NCI-H524 (cell line): ENCODE results near the gene LRMDA.
A peak's percentile ranks its signal among the peaks of the same experiment; 100 is the strongest.
"Not testable (repeated sequence)": the region's sequence is repeated elsewhere in the genome, so short reads cannot be mapped to it uniquely, and the experiment has no call there.

Experiments
- DNase-seq, 2 experiments: peaks; one replicate each; lab custom pipeline; 2025; lab: John Stamatoyannopoulos, UW

The LRMDA gene

GRCh38 chr10:76126607-76127527, 695.4 kb downstream of the LRMDA start:
- no peak for DNase-seq

DNA sequence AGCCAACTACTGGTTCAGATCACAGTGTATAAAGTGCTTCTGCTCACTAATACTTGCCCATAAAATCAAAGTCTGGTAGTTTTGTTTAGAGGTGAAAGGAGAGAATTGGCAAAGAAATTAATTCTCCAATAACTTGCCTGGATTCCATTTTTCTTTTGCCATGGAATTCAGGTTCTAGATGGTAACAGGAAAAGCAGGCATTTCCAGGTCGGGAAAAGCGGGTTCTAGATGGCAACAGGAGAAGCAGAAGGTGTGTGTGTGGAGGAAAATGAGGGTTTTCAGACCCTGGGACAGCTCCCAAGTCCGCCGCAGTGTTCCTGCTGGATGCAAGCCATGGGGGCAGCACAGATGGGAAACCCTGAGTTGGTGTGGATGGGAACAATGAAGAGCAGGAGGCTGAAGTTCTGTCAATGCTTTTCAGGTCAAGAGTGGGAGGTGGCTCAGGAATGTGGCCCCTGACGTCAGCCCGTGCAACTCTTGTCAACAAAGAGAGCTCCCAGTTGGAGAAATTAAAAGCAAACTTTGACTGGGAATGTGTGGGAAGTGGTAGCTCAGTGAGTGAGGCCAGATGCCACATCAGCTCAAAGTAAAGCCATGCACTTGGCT, 696.7 kb downstream of the LRMDA start:
- no peak for DNase-seq

GRCh38 chr10:76129213-76129612, 697.8 kb downstream of the LRMDA start:
- no peak for DNase-seq

- no peak for DNase-seq
Observed at GRCh38 chr10:76130892-76131291, 699.5 kb downstream of the LRMDA start.

DNA sequence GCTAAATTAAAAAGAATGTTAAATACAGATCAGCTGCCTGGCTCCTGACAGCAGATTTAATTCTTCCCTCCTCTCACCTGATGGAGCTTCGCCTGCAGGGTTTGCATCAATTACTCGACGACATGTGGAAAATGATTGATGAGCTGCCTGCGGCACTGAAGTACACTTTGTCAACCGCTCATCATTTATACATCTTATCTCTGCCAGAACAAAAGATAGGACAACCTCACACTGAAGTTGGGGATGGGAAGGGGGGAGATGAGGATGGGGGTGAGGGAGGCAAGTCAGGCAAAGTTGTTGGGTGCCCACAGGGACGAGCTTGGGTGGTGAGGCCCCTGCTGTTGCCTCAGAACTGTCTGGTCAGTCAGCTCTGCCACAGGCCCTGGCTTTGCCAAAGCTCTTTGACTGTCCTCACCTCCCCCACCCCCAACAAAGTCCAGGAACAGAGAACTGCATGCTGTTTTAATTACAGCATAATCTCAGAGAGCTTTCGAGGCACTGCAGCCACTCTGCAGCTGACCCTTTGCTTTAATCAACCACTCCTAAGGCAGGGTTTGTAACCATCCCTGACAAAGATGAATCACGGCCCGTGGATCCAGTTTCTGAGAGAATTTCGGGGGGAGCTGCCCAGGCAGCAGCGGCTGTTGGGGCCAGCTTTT, 702.3 kb downstream of the LRMDA start:
- no peak for DNase-seq

DNA sequence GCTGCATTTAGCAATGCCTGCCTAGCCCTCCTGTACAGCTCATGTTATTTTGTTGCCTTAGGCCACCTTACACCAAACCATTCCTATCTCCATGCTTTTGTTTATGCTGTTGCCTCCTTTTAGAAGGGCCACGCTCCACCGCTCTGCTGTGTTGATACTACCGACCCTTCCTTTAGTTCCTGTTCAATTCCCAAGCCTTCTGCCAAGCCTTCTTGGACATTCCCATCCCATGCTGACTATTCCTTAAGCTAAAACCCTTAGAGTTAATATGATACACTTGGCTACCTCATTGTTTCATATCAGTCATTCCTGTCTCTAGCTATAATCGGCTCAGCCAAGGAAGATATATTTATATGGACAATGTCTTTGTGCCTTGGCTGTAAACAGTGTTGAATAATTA, 705.5 kb downstream of the LRMDA start:
- DNase-seq = no peak

DNA sequence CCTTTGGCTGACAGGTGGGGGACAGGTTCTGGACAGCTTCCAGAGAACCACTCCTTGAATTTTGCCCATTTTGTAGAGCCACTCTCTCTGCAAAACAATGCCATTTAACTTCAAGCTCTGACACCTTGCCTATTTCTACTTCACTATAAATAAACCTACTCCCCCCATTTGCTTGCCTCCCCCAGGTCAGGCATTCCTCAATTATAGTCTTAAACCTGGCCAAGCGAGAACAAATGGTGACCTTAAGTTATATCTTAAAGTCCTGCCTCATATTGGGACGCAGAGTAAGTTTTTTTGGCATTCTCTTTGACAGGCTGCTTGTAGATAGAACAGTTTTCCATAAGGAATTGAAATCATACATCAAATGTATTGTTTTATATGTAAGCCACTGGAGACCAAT, 706.9 kb downstream of the LRMDA start:
- DNase-seq = peak in 1 of 2 experiments; percentile 18

- no peak for DNase-seq
Observed at GRCh38 chr10:76138906-76139305, 707.5 kb downstream of the LRMDA start.

- DNase-seq = no peak
Observed at GRCh38 chr10:76139431-76139830, 708.0 kb downstream of the LRMDA start.

DNA sequence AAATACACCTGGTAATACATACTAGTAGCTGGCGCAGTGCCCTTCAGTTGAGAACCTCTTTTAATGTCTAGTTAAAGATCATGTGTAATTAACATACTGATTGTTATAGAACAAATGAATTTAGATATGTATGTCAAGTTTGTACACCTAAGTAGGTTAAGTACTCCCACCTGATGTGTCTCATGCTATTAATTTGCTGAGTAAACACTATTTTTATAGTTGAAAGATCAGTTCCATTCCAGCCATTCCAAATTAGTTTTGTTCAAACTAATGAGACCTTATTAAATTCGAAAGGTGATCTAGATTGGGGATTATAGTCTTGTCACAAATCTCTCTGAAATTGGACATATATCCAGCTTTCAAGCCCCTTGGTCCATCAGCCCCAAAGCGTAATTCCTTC, 710.0 kb downstream of the LRMDA start:
- no peak for DNase-seq

DNA sequence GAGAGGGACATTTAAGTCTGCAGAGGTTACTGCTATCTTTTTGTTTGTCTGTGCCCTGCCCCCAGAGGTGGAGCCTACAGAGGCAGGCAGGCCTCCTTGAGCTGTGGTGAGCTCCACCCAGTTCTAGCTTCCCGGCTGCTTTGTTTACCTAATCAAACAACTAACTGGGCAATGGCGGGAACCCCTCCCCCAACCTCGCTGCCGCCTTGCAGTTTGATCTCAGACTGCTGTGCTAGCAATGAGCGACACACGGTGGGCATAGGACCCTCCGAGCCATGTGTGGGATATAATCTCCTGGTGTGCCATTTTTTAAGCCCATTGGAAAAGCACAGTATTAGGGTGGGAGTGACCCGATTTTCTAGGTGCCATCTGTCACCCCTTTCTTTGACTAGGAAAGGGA, 716.8 kb downstream of the LRMDA start:
- DNase-seq = not testable (repeated sequence)

DNA sequence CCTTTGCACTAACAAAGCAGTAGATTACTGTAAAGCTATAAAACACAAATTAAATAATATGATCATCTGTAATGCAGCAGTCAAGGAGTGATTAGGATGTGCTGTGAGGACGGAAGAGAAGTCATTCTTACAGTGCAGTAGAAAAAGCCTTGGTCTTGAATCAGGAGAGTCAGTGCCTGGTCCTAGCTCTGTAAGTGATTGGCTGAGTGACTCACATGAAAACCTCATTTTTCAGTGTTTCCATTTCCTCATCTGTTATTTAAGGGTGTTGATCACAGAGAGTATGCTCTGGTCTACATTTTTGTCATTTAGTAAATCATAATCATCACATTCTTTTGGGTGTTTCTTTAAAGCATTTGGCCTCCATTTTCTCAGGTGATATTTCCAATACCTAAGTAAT, 717.8 kb downstream of the LRMDA start:
- DNase-seq = no peak

GRCh38 chr10:76149602-76150138, 718.2 kb downstream of the LRMDA start:
- no peak for DNase-seq

- DNase-seq = no peak
Observed at GRCh38 chr10:76150139-76150875, 718.9 kb downstream of the LRMDA start.

GRCh38 chr10:76150876-76151288, 719.5 kb downstream of the LRMDA start:
- no peak for DNase-seq

GRCh38 chr10:76152186-76152585, 720.8 kb downstream of the LRMDA start:
- no peak for DNase-seq

- no peak for DNase-seq
Observed at GRCh38 chr10:76155961-76156360, 724.5 kb downstream of the LRMDA start.

DNA sequence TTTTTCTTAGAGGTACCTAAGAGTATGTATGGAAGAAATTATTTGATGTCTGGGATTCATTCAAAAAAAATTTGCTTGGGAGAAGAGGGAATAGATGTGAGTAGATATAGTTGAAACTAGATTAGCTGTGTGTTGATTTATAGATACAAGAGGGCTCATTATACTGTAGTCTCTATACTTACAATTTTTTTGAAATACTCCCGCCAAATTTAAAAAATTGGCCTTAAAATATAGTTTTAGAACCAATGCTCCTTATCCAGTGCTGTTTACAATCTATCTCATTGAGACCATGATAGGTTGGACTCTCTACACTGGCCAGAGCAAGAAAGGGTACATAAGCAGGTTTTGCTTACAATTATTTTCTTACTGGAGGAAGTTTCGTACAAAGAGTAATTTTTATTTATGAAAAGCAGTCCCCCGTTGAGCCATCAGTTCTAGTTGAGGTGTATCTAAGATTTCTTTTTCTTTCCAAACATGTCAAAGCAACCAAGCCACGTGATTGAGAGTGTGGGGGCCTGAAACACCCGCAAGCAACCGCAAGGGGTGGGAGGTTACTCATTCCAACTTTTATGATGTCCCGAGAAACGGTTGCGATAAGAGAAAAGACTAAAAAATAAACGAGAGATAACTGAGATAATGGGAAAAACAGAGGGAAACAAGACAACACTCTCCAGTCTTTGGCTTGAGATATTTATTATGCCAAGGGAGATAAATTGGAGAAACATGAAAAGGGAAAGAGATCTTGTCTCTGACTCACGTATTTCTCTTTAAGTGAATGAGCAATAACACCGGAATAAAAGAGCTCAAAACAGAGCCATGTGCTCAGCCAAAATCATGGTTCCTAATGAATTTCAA, 729.2 kb downstream of the LRMDA start:
- DNase-seq = no peak

GRCh38 chr10:76161301-76161582, 729.8 kb downstream of the LRMDA start:
- DNase-seq = no peak

DNA sequence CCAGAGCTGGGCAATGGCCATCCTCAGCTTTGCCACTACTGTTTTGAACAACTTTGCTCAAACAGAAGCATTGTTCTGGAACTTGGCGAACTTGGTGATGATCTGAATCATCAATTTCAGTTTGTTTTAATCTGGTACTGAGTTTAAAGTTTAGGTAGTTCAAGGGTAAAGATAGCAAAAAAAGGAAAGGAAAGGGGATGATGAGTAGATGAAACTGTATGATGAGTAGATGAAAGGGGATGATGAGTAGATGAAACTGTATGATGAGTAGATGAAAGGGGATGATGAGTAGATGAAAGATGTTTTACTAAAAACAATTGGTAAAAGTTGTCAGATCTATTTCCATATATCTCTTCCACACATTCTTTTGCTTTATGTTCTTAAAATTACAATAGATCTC, 737.0 kb downstream of the LRMDA start:
- DNase-seq = no peak

GRCh38 chr10:76169246-76169645, 737.8 kb downstream of the LRMDA start:
- DNase-seq = peak in 1 of 2 experiments; percentile 52
